Measurements from ENCODE around the gene ITGBL1.

Gene ITGBL1

DNA sequence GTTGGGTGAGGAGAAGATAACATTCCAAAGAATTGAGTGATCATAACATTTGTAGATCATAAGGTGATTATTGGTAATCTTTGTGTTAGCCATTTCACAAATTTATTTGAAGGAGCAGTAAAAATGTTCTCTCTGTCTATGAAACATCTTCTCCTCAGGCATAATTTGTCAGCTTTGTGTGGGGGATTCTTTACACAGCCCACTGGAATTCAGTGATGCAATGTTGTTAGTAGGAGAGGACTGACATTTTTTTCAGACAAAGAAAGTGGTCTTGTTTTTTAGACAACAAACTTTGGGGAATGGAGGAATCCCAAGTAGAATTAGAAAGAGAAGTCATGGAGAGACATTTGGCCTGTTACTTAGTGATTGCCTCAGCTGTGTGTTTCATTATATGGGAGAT, 100.3 kb downstream of the ITGBL1 start:
- H3K4me1 ChIP-seq (ENCODE audit: low read length) = no peaks in the 10 kb centered on the region
- H3F3A ChIP-seq (ENCODE audit: insufficient read depth, low read length) = no peaks in the 10 kb centered on the region
- H3K79me2 ChIP-seq (ENCODE audit: low read length) = no peaks in the 10 kb centered on the region
- H3K36me3 ChIP-seq (replicated peaks; ENCODE audit: insufficient read depth, low read length) = no peaks in the 10 kb centered on the region
- no peak overlapping the region for H3K4me3 ChIP-seq (ENCODE audit: low read length)
- no peak for DNase-seq
- H2AFZ ChIP-seq (ENCODE audit: low read length) = no peak overlapping the region
- H3K9ac ChIP-seq (ENCODE audit: low read length) = no peak overlapping the region
- H3K27me3 ChIP-seq (replicated peaks; ENCODE audit: insufficient read depth, low read length) = no peaks in the 10 kb centered on the region
- H3K4me2 ChIP-seq (ENCODE audit: low read depth, low read length) = no peak overlapping the region
- no peaks in the 10 kb centered on the region for H3K9me2 ChIP-seq (replicated peaks; ENCODE audit: insufficient read depth, low read length)
- TF ChIP-seq EZH2phosphoT487 (IDR thresholded peaks at IDR 0.05; ENCODE audit: low read length) (no peak), EZH2 (optimal IDR thresholded peaks at IDR 0.05; ENCODE audit: low read depth, low read length) (no peak)
- TF ChIP-seq, protein P1, sequence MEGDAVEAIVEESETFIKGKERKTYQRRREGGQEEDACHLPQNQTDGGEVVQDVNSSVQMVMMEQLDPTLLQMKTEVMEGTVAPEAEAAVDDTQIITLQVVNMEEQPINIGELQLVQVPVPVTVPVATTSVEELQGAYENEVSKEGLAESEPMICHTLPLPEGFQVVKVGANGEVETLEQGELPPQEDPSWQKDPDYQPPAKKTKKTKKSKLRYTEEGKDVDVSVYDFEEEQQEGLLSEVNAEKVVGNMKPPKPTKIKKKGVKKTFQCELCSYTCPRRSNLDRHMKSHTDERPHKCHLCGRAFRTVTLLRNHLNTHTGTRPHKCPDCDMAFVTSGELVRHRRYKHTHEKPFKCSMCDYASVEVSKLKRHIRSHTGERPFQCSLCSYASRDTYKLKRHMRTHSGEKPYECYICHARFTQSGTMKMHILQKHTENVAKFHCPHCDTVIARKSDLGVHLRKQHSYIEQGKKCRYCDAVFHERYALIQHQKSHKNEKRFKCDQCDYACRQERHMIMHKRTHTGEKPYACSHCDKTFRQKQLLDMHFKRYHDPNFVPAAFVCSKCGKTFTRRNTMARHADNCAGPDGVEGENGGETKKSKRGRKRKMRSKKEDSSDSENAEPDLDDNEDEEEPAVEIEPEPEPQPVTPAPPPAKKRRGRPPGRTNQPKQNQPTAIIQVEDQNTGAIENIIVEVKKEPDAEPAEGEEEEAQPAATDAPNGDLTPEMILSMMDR (IDR thresholded peaks at IDR 0.05; ENCODE audit: low read length) = no peak
- H4K20me1 ChIP-seq (ENCODE audit: insufficient read depth, low read length) = no peaks in the 10 kb centered on the region
- no peaks in the 10 kb centered on the region for H3K9me3 ChIP-seq (replicated peaks; ENCODE audit: insufficient read depth, low read length)
- no peak overlapping the region for H3K27ac ChIP-seq (ENCODE audit: low read length)

DNA sequence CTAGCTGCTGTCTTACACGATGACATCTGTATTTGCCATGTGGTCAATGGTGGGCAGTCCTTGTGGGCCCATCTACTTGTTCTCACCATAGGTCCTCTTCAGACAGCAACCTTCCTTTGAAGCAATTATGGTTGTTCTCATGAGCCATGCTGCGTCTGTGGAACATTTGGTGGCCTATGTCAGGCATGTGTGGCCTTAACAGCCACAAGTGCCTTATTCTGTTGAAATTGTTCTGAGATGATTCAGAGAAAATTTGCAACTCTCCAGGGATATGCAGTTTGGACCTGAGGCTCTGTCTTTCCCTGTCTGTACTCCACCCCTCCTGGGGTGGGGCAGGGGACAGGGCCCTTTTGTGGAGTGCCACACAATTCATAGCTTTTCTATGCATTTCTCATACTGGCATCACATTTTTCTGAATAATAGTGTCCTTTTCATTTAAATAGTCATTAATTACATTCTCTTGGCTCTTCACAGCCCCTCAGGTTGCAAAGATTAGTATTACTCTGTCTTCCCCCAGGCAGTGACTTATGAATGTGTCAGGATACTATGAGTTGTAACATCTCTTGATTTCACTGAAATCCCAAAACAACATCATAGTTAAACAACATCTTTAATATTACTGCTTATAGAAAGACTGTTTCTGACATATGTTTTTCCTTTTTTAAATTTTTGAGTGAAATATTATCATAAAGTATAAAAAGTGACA, 102.1 kb downstream of the ITGBL1 start:
- H3K27me3 ChIP-seq (replicated peaks; ENCODE audit: insufficient read depth, low read length) = no peaks in the 10 kb centered on the region
- no peak overlapping the region for H3K4me3 ChIP-seq (ENCODE audit: low read length)
- H3K36me3 ChIP-seq (replicated peaks; ENCODE audit: insufficient read depth, low read length) = no peaks in the 10 kb centered on the region
- H3K9ac ChIP-seq (ENCODE audit: low read length) = no peak overlapping the region
- no peak overlapping the region for H2AFZ ChIP-seq (ENCODE audit: low read length)
- H3K9me2 ChIP-seq (replicated peaks; ENCODE audit: insufficient read depth, low read length) = no peaks in the 10 kb centered on the region
- no peaks in the 10 kb centered on the region for H3K4me1 ChIP-seq (ENCODE audit: low read length)
- H3F3A ChIP-seq (ENCODE audit: insufficient read depth, low read length) = no peaks in the 10 kb centered on the region
- no peak overlapping the region for H3K4me2 ChIP-seq (ENCODE audit: low read depth, low read length)
- H3K9me3 ChIP-seq (replicated peaks; ENCODE audit: insufficient read depth, low read length) = no peaks in the 10 kb centered on the region
- no peaks in the 10 kb centered on the region for H4K20me1 ChIP-seq (ENCODE audit: insufficient read depth, low read length)
- H3K27ac ChIP-seq (ENCODE audit: low read length) = no peak overlapping the region
- no peaks in the 10 kb centered on the region for H3K79me2 ChIP-seq (ENCODE audit: low read length)
- DNase-seq = no peak
- TF ChIP-seq EZH2 (optimal IDR thresholded peaks at IDR 0.05; ENCODE audit: low read depth, low read length) (no peak), EZH2phosphoT487 (IDR thresholded peaks at IDR 0.05; ENCODE audit: low read length) (no peak)
- TF ChIP-seq, protein P1 (IDR thresholded peaks at IDR 0.05; ENCODE audit: low read length) = no peak

DNA sequence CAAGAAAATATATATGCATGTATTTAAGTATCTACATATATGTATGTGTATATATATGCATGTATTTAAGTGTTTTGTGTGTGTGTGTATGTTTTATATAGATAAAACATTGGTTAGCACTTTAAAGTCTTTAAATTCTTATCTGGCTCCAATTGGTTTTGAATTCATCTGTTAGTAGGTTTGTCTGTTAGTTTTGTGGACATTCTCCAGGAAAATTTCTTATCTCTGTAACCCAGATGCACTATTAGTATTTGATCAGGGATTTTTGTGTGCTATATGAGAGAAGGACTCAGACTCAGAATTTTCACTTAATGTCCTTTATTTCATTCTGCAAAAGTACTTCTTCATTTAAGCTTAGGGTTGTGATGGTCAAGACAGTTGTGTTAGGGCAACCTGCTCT, 103.1 kb downstream of the ITGBL1 start:
- no peak overlapping the region for H3K9ac ChIP-seq (ENCODE audit: low read length)
- H3K9me3 ChIP-seq (replicated peaks; ENCODE audit: insufficient read depth, low read length) = no peaks in the 10 kb centered on the region
- no peaks in the 10 kb centered on the region for H3K79me2 ChIP-seq (ENCODE audit: low read length)
- TF ChIP-seq EZH2 (optimal IDR thresholded peaks at IDR 0.05; ENCODE audit: low read depth, low read length) (no peak), EZH2phosphoT487 (IDR thresholded peaks at IDR 0.05; ENCODE audit: low read length) (no peak)
- TF ChIP-seq, protein P1 (IDR thresholded peaks at IDR 0.05; ENCODE audit: low read length) = no peak
- no peaks in the 10 kb centered on the region for H3K27me3 ChIP-seq (replicated peaks; ENCODE audit: insufficient read depth, low read length)
- no peaks in the 10 kb centered on the region for H3F3A ChIP-seq (ENCODE audit: insufficient read depth, low read length)
- no peak overlapping the region for H3K27ac ChIP-seq (ENCODE audit: low read length)
- H3K4me3 ChIP-seq (ENCODE audit: low read length) = no peak overlapping the region
- no peaks in the 10 kb centered on the region for H3K36me3 ChIP-seq (replicated peaks; ENCODE audit: insufficient read depth, low read length)
- H2AFZ ChIP-seq (ENCODE audit: low read length) = no peak overlapping the region
- no peak overlapping the region for H3K4me2 ChIP-seq (ENCODE audit: low read depth, low read length)
- no peak for DNase-seq
- no peaks in the 10 kb centered on the region for H3K9me2 ChIP-seq (replicated peaks; ENCODE audit: insufficient read depth, low read length)
- no peaks in the 10 kb centered on the region for H4K20me1 ChIP-seq (ENCODE audit: insufficient read depth, low read length)
- no peaks in the 10 kb centered on the region for H3K4me1 ChIP-seq (ENCODE audit: low read length)

All from MM.1S (cell line).